Body of pancreas (tissue), 4 donors: ENCODE results near the gene FKBP2. TPM values are rescaled to one million over a fixed set of nuclear protein-coding genes. Genes with fewer than 3 reads are reported as not detected.

Experiments used
- ATAC-seq: fragments of 150-250 bp; one replicate; pipeline ENCODE4 v1.9.1; 2016
- DNase-seq, 4 donors: peaks; one replicate each; pipeline ENCODE4 v3.0.0-alpha.2; 2019
- H3K27ac ChIP-seq, 4 donors: fragments of 200-600 bp; sonication (generic); 1 replicate in 3 of 4; 2 replicates in 1 of 4; pipeline versions ENCODE4 v1.5.1 to v1.6.1; 2016 to 2019; ENCODE audit warnings: mild to moderate bottlenecking in 1 of 4, mixed read lengths in 1 of 4, moderate library complexity in 1 of 4
- H3K27me3 ChIP-seq, 2 donors: fragments of 200-600 bp; sonication (generic); one replicate each; pipeline ENCODE4 v1.6.0; 2016; ENCODE audit warnings: mild to moderate bottlenecking in 1 of 2
- H3K36me3 ChIP-seq, 2 donors: fragments of 200-600 bp; sonication (generic); replicated peaks in 1 of 2; 2 replicates each; pipeline ENCODE4 v1.5.1; 2016; ENCODE audit warnings: low read depth in 2 of 2; ENCODE audit not compliant: insufficient read depth in 1 of 2
- H3K4me1 ChIP-seq: fragments of 200-600 bp; sonication (generic); one replicate; pipeline ENCODE4 v1.6.0; 2016
- H3K4me3 ChIP-seq, 2 donors: fragments of 200-600 bp; sonication (generic); 1 replicate in 1 of 2; 2 replicates in 1 of 2; pipeline ENCODE4 v1.5.1; 2016 to 2019
- H3K9me3 ChIP-seq, 3 donors: fragments of 200-600 bp; sonication (generic); 1 replicate in 2 of 3; 2 replicates in 1 of 3; pipeline ENCODE4 v1.5.1; 2016
- POLR2A ChIP-seq, 3 donors: fragments of 450-650 bp; IDR thresholded peaks; one replicate each; pipeline ENCODE4 v1.6.1; 2016; ENCODE audit warnings: antibody characterized with exemption in 3 of 3, mild to moderate bottlenecking in 2 of 3
- WGBS, 2 donors: methylation state at CpG; one replicate each; pipeline ENCODE4 v1.1.5; 2017; 5-methylcytosine and 5-hydroxymethylcytosine counted together
- intact Hi-C: fragments of 100-400 bp; cut with DNase I; formaldehyde crosslinking; loops from one replicate; pipeline ENCODE4 v1.15.1; 2023
- total RNA-seq, 2 donors: library from RNA; depleted of rRNA; stranded (reverse); fragments of >200 nt; gene quantifications; one replicate each; pipeline ENCODE4 v1.1.0, GENCODE V29; 2016
- TF ChIP-seq, protein P1 (sequence below), 7 experiments: fragments of 450-650 bp in 4 of 7; fragments of 200-600 bp in 3 of 7; sonication (generic) in 3 of 7; IDR thresholded peaks; one replicate each; pipeline ENCODE4 v1.5.1; 2016 to 2019; ENCODE audit warnings: antibody characterized with exemption in 7 of 7

Gene FKBP2
- total RNA-seq, 2 donors from 2014 or later, result 42.0 to 92.6 TPM

DNA sequence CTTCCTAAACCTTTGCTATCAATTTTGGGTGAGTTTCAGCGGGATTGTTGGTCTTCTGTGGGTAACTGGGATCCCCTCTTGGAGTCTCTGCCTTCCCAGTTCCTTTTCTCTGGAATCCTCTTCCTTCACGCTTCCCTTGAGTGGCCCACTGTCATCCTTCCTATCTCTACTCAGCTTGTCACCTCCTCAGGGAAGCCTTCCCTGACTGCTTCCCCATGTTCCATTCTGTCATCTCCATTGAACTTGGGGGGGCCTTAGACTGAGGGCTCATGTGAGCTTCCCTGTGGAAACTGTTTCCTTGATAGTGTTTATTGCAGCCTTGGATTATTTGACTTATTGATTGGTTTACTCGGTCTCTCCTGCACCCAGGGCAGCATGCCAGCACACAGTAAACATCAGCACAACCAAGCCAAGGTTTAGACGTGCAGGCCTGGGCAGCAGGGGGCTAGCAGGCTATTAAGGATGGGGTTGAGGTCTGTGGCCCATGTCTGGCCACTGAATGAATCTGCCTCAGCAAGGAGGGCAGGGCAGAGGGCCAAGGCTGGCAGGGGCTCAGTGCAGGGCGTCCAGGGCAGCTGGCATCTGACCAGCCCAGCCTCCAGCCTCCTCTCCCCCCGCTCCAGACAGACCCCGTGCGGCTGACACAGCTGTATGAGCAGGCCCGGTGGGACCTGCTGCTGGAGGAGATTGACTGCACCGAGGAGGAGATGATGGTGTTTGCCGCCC lies 22.1 kb upstream of the FKBP2 start:
- 31 to 33% methylated on average over 9 to 11 of the region's 11 CpGs for WGBS, 2 donors
- intact Hi-C loops, result no loop called here
- no peaks in the 10 kb centered on the region for H3K27me3 ChIP-seq
- peak overlapping the region in 3 of 4 donors; percentile 42 to 61 (median 55) for H3K27ac ChIP-seq
- H3K9me3 ChIP-seq, result no peaks in the 10 kb centered on the region
- DNase-seq (peak; percentile 81 to 92 (median 88)), ATAC-seq (peak; percentile 81)
- no peaks in the 10 kb centered on the region for H3K36me3 ChIP-seq
- H3K4me3 ChIP-seq, result no peak overlapping the region
- H3K4me1 ChIP-seq, result peaks cover 28% of the 10 kb centered on the region
- TF ChIP-seq POLR2A (IDR thresholded peaks at IDR 0.05), result no peak
- TF ChIP-seq, protein P1, sequence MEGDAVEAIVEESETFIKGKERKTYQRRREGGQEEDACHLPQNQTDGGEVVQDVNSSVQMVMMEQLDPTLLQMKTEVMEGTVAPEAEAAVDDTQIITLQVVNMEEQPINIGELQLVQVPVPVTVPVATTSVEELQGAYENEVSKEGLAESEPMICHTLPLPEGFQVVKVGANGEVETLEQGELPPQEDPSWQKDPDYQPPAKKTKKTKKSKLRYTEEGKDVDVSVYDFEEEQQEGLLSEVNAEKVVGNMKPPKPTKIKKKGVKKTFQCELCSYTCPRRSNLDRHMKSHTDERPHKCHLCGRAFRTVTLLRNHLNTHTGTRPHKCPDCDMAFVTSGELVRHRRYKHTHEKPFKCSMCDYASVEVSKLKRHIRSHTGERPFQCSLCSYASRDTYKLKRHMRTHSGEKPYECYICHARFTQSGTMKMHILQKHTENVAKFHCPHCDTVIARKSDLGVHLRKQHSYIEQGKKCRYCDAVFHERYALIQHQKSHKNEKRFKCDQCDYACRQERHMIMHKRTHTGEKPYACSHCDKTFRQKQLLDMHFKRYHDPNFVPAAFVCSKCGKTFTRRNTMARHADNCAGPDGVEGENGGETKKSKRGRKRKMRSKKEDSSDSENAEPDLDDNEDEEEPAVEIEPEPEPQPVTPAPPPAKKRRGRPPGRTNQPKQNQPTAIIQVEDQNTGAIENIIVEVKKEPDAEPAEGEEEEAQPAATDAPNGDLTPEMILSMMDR (IDR thresholded peaks at IDR 0.05), result no peak

DNA sequence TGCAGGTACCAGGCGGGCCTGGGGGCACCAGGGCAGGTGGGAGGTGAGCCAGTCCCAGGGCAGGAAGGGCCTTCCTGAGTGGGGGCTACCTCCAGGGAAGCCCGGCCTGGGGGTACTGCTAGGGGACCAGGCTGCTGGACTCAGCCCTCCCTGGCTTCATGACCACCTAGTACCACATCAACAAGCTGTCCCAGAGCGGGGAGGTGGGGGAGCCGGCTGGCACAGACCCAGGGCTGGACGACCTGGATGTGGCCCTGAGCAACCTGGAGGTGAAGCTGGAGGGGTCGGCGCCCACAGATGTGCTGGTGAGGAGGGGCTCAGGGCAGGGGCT lies 21.6 kb upstream of the FKBP2 start:
- Histone ChIP-seq H3K27me3 (no peaks in the 10 kb centered on the region), H3K4me3 (no peak overlapping the region), H3K9me3 (no peaks in the 10 kb centered on the region), H3K27ac (peak overlapping the region in 3 of 4 donors; percentile 42 to 61 (median 55)), H3K36me3 (no peaks in the 10 kb centered on the region), H3K4me1 (peaks cover 28% of the 10 kb centered on the region)
- intact Hi-C loops, result no loop called here
- no peak for ATAC-seq
- TF ChIP-seq, protein P1 (IDR thresholded peaks at IDR 0.05), result no peak
- TF ChIP-seq POLR2A (IDR thresholded peaks at IDR 0.05), result no peak
- WGBS, 2 donors, result 44 to 93% methylated on average over 3 to 5 of the region's 7 CpGs
- no peak for DNase-seq

DNA sequence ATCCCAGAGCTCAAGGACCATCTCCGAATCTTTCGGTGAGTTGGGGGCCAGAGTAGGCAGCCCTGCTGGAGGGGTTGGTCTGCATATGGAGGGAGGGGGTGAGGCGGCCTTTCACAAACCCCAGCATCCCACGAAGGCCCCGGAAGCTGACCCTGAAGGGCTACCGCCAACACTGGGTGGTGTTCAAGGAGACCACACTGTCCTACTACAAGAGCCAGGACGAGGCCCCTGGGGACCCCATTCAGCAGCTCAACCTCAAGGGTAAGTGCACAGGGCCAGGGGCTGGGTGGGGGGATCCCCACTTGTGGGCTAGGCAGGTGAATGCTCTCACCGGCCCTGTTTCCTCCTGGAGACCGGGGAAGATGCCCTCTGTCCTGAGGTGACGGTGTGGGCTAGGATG lies 21.1 kb upstream of the FKBP2 start:
- Histone ChIP-seq H3K4me1 (peaks cover 31% of the 10 kb centered on the region), H3K9me3 (no peaks in the 10 kb centered on the region), H3K27me3 (no peaks in the 10 kb centered on the region), H3K36me3 (no peaks in the 10 kb centered on the region), H3K27ac (no peak overlapping the region), H3K4me3 (no peak overlapping the region)
- TF ChIP-seq, protein P1 (IDR thresholded peaks at IDR 0.05), result no peak
- TF ChIP-seq POLR2A (IDR thresholded peaks at IDR 0.05), result no peak
- DNase-seq (no peak), ATAC-seq (no peak)
- WGBS, 2 donors, result 80 to 86% methylated on average over 2 to 10 of the region's 10 CpGs
- intact Hi-C loops, result no loop called here

DNA sequence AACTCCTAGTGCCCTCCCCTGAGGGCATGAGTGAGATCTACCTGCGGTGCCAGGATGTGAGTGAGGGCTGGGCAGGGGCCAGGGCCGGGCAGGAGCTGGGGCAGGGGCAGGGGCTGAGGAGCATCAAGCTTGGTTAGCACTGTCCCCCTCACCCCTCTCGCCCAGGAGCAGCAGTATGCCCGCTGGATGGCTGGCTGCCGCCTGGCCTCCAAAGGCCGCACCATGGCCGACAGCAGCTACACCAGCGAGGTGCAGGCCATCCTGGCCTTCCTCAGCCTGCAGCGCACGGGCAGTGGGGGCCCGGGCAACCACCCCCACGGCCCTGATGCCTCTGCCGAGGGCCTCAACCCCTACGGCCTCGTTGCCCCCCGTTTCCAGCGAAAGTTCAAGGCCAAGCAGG lies 20.6 kb upstream of the FKBP2 start:
- DNase-seq, result no peak
- TF ChIP-seq POLR2A (IDR thresholded peaks at IDR 0.05), result no peak
- Histone ChIP-seq H3K27me3 (no peaks in the 10 kb centered on the region), H3K4me1 (peaks cover 36% of the 10 kb centered on the region), H3K27ac (no peak overlapping the region), H3K36me3 (no peaks in the 10 kb centered on the region), H3K4me3 (no peak overlapping the region), H3K9me3 (no peaks in the 10 kb centered on the region)
- ATAC-seq, result no peak
- 89% methylated on average over 17 of the region's 17 CpGs; no CpG with 5 or more reads in 1 of the 2 donors for WGBS, 2 donors
- intact Hi-C loops, result no loop called here

DNA sequence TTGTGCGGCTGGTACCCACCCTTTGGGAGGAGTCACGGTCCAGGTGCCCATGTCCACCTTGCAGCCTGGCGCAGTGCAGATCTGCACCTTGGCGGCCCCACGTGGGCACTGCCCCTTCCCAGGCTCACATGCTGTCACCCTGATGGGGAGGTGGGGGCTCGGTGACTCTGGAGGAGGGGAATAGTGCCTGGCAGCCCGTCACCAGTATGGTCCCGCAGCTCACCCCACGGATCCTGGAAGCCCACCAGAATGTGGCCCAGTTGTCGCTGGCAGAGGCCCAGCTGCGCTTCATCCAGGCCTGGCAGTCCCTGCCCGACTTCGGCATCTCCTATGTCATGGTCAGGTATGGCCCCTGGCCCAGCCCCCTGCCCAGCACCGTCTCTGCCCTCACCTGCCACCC lies 20.1 kb upstream of the FKBP2 start:
- no peaks in the 10 kb centered on the region for H3K9me3 ChIP-seq
- H3K27ac ChIP-seq, result no peak overlapping the region
- TF ChIP-seq, protein P1 (IDR thresholded peaks at IDR 0.05), result no peak
- no peak for TF ChIP-seq POLR2A (IDR thresholded peaks at IDR 0.05)
- peaks cover 40% of the 10 kb centered on the region for H3K4me1 ChIP-seq
- H3K36me3 ChIP-seq, result no peaks in the 10 kb centered on the region
- 87 to 100% methylated on average over 1 to 12 of the region's 14 CpGs for WGBS, 2 donors
- H3K4me3 ChIP-seq, result no peak overlapping the region
- ATAC-seq (no peak), DNase-seq (no peak)
- no peaks in the 10 kb centered on the region for H3K27me3 ChIP-seq
- intact Hi-C loops, result no loop called here
